ENCODE data around the gene SOD2.
"Not testable (repeated sequence)": the region's sequence is repeated elsewhere in the genome, so short reads cannot be mapped to it uniquely, and the experiment has no call there.

SOD2 gene

DNA sequence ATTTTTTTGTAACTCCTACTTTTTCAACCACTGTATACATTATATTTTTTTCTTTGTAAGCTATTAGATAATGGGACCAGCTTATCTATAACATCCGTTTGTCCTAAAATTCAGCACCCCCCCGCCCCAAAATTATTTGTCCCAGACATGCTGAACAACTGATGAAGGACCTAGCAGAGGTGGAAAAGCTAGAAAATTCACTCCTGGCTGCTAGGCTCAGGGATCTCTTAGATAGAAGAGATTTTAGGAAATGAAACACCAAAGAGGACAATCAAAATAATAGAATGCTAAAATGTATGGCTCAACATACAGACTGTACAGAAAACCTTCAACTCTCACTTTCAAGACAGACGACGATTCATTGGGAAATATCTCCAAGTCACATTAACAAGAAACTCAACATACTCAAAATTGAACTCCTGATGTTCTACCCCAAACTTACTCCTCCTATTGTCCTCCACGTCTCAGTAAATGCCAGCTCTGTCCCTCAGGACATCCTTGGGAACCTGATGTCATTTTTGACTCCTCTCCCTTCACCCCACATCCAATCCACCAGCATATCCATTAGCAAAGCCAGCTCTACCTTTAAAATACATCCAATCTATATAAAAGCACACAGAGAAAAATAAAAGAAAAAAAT is 4.7 kb downstream of the SOD2 start:
- intact Hi-C loops (cut with DNase I): no loop called here
- DNase-seq: no peak

DNA sequence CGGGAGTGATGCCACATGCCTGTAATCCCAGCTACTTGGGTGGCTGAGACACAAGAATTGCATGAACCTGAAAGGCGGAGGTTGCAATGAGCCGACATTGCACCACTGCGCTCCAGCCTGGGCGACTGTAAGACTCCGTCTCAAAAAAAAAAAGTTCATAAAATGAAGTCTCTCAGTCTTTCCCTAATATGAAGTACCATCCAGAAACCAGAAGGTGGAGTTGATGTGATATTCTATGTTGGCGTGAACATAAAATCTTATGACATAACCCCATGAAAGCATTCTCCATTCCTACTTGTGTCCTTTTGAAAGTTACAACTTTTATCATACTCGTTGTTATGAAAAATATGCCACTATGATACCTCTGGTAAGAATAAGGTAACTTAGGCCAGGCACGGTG is 5.7 kb downstream of the SOD2 start:
- intact Hi-C loops (cut with DNase I): no loop called here

DNA sequence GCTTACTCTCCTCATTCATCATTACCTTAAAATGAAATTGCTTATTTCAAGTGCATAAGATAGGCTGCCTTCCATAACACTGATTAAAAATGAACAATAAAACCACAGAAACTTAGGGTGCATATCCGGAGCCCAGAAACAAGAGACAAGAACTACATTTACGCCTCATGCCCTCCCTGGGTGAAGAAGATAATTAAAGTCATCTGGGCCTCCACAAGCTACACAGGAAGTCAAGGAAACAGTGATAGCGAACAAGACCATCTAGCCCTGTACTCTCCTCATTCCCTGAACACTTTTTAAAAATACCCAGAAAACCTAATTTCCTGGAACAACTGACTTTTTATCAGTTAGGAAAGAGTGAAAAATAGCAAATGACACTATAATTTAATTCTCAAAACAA is 6.3 kb downstream of the SOD2 start:
- no peak for DNase-seq
- intact Hi-C loops (cut with DNase I): no loop called here

More for the DNA sequence above, 5.7 kb downstream of the SOD2 start:
- DNase-seq: no peak

DNA sequence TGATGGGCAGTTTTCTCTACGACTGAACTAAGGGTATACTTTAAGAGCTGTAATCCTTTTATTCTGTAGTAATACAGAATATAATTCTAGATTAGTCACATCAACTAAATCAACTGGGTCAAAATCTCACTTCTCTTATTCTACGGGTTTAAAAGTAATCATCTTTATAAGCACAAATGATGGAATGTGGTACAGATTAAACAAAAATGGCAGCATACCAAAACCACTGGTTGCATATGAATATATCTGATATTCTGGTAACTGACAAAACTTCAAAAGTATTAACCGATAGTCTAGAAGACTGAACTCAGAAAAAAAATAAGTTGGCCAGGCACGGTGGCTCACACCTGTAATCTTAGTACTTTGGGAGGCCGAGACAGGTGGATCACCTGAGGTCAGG is 7.0 kb downstream of the SOD2 start:
- intact Hi-C loops (cut with DNase I): no loop called here

DNA sequence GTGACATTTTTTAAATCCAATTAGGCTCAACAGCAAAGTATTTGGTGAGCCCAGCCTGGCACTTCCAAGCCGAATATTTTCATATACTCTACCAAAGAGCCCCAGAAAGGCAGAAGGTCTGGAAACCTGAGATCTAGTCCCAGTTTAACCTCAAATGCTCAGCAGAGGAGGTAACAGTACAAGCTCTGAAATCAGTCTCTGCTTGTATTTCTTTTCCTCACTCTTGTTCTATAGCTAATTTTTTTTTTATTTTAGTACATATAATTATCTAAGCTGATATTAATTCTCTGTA is 9.1 kb downstream of the SOD2 start:
- intact Hi-C loops (cut with DNase I): no loop called here
- DNase-seq: no peak

More for the DNA sequence above, 7.0 kb downstream of the SOD2 start:
- no peak for DNase-seq

DNA sequence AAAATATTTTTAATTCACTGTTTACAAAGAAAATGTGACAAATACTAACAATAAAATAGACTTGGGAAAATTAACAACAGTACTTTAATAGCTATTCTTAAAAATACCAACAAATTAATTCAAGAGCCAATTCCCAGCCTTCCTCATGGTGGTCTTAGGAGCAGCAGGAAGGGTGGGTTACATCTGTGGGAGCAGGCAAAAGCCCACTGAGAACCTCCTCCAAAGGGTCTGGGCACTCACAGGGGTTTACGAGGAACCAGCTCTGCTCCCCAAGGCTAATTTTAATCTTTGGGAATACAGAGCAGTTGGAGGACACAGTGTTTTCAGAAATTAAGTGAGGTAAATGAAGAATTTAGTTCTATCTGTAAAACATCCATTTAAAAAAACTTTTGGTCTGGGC is 10.2 kb downstream of the SOD2 start:
- intact Hi-C loops (cut with DNase I): no loop called here
- DNase-seq: no peak

DNA sequence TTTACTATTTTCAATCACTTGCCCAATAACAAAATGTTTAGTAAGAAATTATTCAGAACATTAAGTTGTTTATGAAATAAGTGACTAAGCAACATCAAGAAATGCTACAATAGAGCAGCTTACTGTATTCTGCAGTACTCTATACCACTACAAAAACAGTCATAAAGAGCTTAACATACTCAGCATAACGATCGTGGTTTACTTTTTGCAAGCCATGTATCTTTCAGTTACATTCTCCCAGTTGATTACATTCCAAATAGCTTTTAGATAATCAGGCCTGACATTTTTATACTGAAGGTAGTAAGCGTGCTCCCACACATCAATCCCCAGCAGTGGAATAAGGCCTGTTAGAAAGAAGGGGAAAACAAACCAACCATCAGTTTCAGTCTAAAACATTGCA is 10.7 kb downstream of the SOD2 start:
- intact Hi-C loops (cut with DNase I): no loop called here
- no peak for DNase-seq

DNA sequence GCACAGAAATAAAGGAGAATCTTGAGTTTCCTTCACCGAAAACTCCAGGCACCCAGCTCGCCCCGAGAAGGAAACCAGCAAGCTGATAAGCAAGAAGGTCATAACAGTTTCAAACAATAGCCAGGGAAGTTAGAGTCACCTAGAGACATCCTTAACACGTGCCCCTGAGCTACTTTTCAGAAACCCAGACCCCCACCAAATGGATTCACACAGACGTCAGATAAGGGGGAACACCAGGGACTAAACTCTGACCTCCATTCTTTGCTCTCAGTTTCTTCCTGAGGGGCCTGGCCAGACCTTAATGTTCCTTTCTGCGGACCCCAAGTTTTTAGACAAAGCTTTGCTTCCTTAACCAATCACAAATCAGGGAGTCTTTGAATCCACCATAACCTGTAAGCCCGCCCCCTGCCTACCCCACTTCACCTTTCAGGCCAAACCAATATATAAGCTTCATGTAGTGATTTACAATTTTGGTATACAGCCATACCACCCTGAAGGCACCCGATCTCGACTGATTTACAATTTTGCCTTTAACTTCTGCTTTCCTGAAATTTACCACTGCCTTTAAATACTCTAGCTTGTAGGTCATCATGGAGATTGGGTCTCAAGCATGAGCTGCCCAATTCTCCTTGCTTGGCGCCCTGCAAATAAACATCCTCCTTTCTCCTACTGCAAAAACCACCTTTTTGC is 11.7 kb downstream of the SOD2 start:
- intact Hi-C loops (cut with DNase I): no loop called here
- no peak for DNase-seq

DNA sequence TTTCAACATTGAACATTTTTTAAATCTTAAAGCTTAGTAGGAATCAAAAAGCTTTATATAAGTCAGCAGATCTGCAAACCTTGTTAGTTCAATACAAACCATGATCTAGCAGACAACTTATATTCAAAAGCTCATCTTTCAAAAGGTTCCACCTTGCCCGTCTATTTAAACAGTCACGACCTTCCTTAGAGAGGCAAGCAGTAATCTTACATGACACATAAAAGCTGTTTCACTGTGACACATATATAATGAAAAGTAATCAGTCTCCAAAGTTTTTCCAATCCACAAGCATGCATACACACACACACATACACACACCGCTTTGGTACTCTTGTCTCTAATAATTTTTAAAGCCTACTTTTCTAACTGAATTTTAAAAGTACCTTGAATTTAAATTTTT is 12.9 kb downstream of the SOD2 start:
- intact Hi-C loops (cut with DNase I): no loop called here
- no peak for DNase-seq

DNA sequence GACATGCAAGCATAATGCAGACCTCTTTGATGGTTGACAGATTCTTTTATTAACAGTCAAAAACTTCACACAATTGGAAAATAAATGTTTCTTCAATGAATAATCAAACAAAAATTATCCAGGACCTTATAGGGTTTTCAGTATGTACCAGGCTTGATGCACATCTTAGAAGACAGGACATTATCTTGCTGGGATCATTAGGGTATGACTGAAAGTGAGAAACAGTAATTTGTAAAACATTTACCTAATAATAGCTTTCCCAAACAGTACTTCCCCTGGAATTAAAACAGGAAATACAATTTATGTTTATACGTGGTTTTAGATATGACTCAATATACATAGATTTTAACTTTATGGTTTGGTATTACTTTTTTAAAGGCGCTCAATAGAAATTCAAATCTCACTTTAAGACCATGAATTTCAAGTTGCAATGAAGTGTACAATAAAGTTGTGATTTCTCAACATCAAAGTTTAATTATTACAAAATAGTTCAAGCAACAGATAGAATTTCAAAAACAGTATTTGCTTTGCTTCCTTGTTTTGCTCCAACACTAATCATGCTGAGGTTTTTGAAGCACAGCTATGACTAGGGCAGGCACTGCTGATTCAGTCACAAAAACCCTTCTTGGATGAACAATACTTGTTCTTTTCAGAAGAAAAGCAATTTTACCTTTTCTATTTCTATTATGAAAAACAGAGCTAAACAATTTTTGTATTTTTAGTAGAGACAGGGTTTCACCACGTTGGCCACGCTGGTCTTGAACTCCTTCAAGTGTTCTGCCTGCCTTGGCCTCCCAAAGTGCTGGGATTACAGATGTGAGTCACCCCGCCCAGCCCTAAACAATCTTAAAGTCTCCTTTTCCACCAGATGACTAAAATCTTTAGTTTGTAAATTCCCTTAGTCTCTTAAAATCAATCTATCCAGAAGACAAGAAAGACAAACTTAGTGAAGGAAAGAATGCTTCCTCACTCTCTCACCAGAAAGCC is 13.7 kb downstream of the SOD2 start:
- intact Hi-C loops (cut with DNase I): no loop called here
- no peak for DNase-seq

DNA sequence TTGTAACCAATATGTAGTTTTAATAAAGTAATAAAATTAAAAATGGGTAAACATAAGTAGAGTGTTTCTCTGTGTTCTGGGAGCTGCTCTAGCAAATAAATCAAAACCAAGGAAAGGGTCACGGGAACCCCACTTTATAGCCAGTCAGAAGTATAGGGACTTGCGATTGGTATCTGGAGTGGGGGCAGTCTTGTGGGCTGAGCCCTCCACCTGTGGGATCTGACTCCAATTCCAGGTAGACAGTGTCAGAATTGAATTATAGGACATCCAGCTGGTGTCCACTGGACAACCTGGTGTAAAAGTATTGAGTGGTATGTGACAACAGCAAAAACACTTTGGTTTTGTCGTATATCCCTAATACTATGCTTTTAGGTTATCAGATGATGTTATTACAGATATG is 14.5 kb downstream of the SOD2 start:
- no peak for DNase-seq
- intact Hi-C loops (cut with DNase I): no loop called here

DNA sequence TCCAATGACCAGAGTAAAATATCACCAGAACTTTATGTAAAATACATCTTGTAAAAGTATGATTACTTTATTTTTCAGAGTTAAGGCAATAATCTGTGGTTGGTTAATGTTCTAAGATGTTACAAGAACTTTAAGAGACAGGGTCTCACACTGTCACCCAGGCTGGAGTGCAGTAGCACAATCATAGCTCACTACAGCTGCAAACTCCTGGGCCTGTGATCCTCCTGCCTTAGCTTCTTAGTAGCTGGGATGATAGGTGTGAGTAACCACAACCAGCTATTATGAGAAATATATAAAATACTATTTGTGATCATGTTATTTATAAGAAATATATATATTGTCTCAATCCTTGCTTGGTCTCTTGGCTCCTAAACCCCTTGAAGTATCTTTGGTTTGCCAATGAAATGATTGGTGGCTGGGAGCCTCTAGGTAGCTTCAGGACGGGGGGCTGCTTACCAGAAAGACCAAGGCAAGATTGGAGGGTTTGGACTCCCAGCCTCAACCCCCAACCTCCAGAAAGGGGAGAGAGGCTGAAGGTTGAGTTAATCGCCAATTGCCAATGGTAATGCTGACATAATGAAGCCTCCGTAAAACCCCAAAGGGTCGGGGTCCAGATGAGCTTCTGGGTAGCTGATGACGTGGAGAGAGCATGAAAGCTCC is 15.4 kb downstream of the SOD2 start:
- DNase-seq: no peak
- intact Hi-C loops (cut with DNase I): no loop called here

DNA sequence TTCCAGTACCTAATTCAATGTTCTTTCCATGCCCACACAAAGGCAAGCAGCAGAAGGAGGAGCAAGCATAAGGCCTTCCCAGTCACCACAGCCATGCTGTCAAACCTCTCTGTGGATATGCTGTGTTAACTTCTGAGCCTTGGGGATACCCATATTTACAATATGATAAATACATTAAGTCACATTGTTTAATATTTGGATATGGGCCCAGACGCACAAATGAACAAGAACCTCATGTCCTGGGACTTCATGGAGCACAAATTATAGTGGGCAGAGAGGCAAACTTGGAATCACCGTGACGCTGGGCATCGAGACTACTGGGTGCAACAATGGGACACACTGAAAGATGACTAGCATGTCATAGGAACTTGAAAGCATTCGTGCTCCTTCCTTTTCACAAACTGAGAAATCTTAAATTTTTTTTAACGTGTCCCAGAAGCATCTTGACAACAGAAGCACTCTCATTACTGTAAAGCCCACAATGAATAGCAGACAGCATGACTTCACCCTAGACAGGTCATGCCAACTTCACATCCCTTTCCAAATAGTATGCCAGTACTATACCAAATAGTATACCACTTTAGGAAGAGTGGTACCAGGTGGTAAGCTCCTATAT is 16.0 kb downstream of the SOD2 start:
- intact Hi-C loops (cut with DNase I): no loop called here
- no peak for DNase-seq

DNA sequence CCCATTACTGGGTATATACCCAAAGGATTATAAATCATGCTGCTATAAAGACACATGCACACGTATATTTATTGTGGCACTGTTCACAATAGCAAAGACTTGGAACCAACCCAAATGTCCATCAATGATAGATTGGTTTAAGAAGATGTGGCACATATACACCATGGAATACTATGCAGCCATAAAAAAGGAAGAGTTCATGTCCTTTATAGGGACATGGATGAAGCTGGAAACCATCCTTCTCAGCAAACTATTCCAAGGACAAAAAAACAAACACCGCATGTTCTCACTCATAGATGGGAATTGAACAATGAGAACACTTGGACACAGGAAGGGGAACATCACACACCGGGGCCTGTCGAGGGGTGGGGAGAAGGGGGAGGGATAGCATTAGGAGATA is 16.8 kb downstream of the SOD2 start:
- intact Hi-C loops (cut with DNase I); DNase-seq: not testable (repeated sequence)

DNA sequence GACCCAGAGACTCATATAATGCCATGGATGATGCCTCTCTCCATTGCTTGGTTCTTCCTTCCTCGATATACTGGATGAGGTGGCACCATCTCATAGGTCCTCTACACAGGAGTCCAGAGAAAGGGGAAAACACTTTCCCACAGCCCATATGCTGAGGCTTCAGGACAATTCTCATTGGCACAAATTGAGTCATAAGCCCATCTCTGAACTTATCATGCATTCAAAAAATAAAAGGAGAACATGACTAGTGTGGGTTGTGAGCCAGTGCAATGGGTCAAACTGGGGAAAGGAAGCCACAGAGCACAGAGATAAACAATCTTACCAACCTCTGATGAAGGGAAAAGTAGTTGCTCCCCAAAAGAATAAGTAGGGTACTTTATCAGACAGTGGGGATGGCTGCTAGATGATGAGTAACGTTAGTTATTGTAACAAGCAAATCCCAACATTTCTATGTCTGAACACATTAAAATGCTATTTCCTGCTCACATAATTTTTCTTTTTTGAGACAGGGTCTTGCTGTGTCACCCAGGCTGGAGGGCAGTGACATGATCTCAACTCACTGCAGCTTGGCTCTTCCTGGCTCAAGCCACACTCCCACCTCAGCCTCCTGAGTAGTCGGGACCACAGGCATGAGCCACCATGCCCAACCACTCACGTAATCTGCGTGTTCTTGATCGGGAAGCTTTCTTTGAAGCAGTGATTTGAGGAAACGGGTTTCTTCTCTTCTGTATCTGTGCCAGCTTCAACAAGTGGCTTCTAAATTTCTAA is 27.0 kb downstream of the SOD2 start:
- no peak for DNase-seq
- intact Hi-C loops (cut with DNase I): no loop called here

DNA sequence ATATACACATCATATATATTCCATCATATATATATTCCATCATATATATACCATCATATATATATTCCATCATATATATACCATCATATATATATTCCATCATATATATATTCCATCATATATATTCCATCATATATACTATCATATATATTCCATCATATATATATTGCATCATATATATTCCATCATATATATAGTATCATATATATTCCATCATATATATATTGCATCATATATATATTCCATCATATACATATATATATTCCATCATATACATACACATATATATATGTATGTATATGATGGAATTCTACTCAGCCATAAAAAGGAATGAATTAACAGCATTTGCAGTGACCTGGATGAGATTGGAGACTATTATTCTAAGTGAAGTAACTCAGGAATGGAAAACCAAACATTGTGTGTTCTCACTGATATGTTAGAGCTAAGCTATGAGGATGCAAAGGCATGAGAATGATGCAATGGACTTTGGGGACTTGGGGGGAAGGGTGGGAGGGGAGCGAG is 29.6 kb downstream of the SOD2 start:
- DNase-seq; intact Hi-C loops (cut with DNase I): not testable (repeated sequence)

DNA sequence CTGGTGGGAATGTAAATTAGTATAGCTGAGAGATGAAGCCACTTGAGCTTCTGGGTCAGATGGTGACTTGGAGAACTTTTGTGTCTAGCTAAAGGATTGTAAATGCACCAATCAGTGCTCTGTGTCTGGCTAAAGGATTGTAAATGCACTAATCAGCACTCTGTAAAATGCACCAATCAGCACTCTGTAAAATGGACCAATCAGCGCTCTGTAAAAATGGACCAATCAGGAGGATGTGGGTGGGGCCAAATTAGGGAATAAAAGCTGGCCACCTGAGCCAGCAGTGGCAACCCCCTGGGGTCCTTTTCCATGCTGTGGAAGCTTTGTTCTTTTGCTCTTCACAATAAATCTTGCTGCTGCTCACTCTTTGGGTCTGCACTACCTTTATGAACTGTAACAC is 31.1 kb downstream of the SOD2 start:
- intact Hi-C loops (cut with DNase I): not testable (repeated sequence)

DNA sequence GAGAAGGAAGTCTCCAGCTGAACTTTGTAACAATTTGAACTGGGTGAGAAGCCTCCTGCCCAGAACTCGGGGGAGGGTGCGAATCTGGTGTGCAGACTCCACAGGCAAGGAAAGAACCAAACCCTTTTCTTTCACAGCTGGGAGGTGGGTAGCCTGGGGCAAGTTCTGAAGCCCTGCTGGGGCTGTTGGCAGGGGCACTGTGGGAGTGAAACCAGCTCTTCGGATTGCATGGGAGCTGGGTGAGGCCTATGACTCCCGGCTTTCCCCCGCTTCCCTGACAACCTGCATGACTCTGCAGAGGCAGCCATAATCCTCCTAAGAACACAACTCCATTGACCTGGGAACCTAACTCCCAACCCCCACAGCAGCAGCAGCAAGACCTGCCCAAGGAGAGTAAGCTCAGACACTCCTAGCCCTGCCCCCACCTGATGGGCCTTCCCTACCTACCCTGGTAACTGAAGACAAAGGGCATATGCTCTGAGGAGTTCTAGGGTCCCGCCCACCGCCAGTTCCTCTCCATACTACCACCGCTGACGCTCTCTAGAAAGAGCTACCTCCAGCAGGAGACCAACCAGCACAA is 37.5 kb downstream of the SOD2 start:
- DNase-seq: no peak
- intact Hi-C loops (cut with DNase I): no loop called here

More for the DNA sequence above, 31.1 kb downstream of the SOD2 start:
- DNase-seq: not testable (repeated sequence)

All from head of caudate nucleus (tissue), 42 donors.